H1 (cell line): Measurements from ENCODE around the gene MYBL2. TPM values are rescaled to one million over a fixed set of nuclear protein-coding genes. Genes with fewer than 3 reads are reported as not detected.
A peak's percentile ranks its signal among the peaks of the same experiment; 100 is the strongest.

Experiments
- CTCF ChIA-PET: fragments of 300-600 bp; sonication (Branson Sonifier 250); formaldehyde crosslinking; loops from one replicate; lab custom pipeline; 2021; ENCODE audit not compliant: partially characterized antibody; lab: Charles Lee
- POLR2A ChIA-PET: fragments of 300-600 bp; sonication (Branson Sonifier 250); formaldehyde crosslinking; loops from one replicate; lab custom pipeline; 2021; ENCODE audit warnings: inconsistent platforms; ENCODE audit not compliant: partially characterized antibody; lab: Charles Lee
- DNase-seq, 2 experiments: peaks; one replicate each; pipeline versions ENCODE4 v3.0.0 to v3.0.0-alpha.2; 2010 to 2022; ENCODE audit warnings: low spot score in 2 of 2, low read depth in 1 of 2, mixed read lengths in 1 of 2
- FAIRE-seq: peaks from 2 replicates; lab custom pipeline; 2011; peaks lifted over from hg19 to GRCh38; lab: Jason Lieb, UNC
- H2AFZ ChIP-seq: 2 replicates; pipeline ENCODE4 v1.8.1; 2012; ENCODE audit warnings: low read length, inconsistent platforms
- H2AK5ac ChIP-seq: 2 replicates; pipeline ENCODE4 v1.6.1; 2013; ENCODE audit warnings: low read depth, low read length
- H2BK120ac ChIP-seq: replicated peaks from 2 replicates; pipeline ENCODE3; 2013; ENCODE audit warnings: low read depth, low read length, inconsistent platforms
- H2BK12ac ChIP-seq: 2 replicates; pipeline ENCODE4 v1.6.1; 2013; ENCODE audit warnings: low read depth, low read length
- H2BK15ac ChIP-seq: 2 replicates; pipeline ENCODE4 v1.6.1; 2013; ENCODE audit warnings: low read length
- H2BK20ac ChIP-seq: 2 replicates; pipeline ENCODE4 v1.6.1; 2013; ENCODE audit warnings: low read length
- H2BK5ac ChIP-seq: 2 replicates; pipeline ENCODE4 v1.6.1; 2013; ENCODE audit warnings: low read depth, low read length
- H3K14ac ChIP-seq: 2 replicates; pipeline ENCODE4 v1.6.1; 2013; ENCODE audit warnings: inconsistent platforms; ENCODE audit not compliant: insufficient read length
- H3K18ac ChIP-seq: 2 replicates; pipeline ENCODE4 v1.6.1; 2013; ENCODE audit warnings: low read length; ENCODE audit errors: extremely low read depth
- H3K23ac ChIP-seq: 2 replicates; pipeline ENCODE4 v1.6.1; 2013; ENCODE audit warnings: inconsistent platforms; ENCODE audit not compliant: insufficient read length
- H3K23me2 ChIP-seq: 2 replicates; pipeline ENCODE4 v1.6.1; 2013; ENCODE audit warnings: low read depth, low read length
- H3K27ac ChIP-seq: 2 replicates; pipeline ENCODE4 v1.6.1; 2011; ENCODE audit warnings: low read depth, low read length, inconsistent platforms
- H3K27me3 ChIP-seq, 4 experiments: replicated peaks in 1 of 4; 1 replicate in 1 of 4; 2 replicates in 3 of 4; pipeline versions ENCODE4 v1.6.1 to v1.8.1; 2011 to 2013; ENCODE audit warnings: low read length in 3 of 4, mild to moderate bottlenecking in 3 of 4, inconsistent platforms in 2 of 4, mixed read lengths in 2 of 4, moderate library complexity in 1 of 4; ENCODE audit not compliant: control insufficient read depth in 3 of 4, insufficient read depth in 3 of 4; ENCODE audit errors: extremely low read depth in 1 of 4
- H3K36me3 ChIP-seq, 4 experiments: 2 replicates each; pipeline versions ENCODE4 v1.6.1 to v1.8.1; 2011 to 2013; ENCODE audit warnings: mild to moderate bottlenecking in 4 of 4, low read length in 3 of 4, moderate library complexity in 2 of 4, control low read depth in 1 of 4, inconsistent platforms in 1 of 4; ENCODE audit not compliant: insufficient read depth in 4 of 4, control insufficient read depth in 2 of 4
- H3K4ac ChIP-seq: replicated peaks from 2 replicates; pipeline ENCODE3; 2013; ENCODE audit warnings: low read length, low read depth, mixed read lengths, inconsistent platforms; ENCODE audit not compliant: insufficient read length
- H3K4me1 ChIP-seq, 4 experiments: replicated peaks in 1 of 4; 1 replicate in 1 of 4; 2 replicates in 3 of 4; pipeline versions ENCODE4 v1.6.1 to v1.8.1; 2011 to 2013; ENCODE audit warnings: low read length in 3 of 4, inconsistent platforms in 2 of 4, mixed read lengths in 1 of 4; ENCODE audit not compliant: insufficient read depth in 4 of 4, control insufficient read depth in 3 of 4
- H3K4me2 ChIP-seq, 2 experiments: 2 replicates each; pipeline versions ENCODE4 v1.6.1 to v1.8.1; 2011 to 2013; ENCODE audit warnings: low read depth in 2 of 2, low read length in 2 of 2, control low read depth in 1 of 2, inconsistent platforms in 1 of 2, mild to moderate bottlenecking in 1 of 2; ENCODE audit not compliant: insufficient read depth in 1 of 2
- H3K4me3 ChIP-seq, 4 experiments: fragments of 200-600, 300-600 bp in 1 of 4; sonication (generic), shearing (Covaris generic), sonication (Bioruptor Twin) in 1 of 4; 2 replicates each; pipeline versions ENCODE4 v1.5.1 to v1.8.1; 2011 to 2016; ENCODE audit warnings: low read length in 4 of 4, low read depth in 3 of 4, control low read depth in 2 of 4, inconsistent platforms in 2 of 4, mild to moderate bottlenecking in 2 of 4, mixed read lengths in 1 of 4, moderate library complexity in 1 of 4; ENCODE audit not compliant: insufficient read depth in 2 of 4; ENCODE audit errors: extremely low read depth in 1 of 4
- H3K56ac ChIP-seq: replicated peaks from 2 replicates; pipeline ENCODE3; 2013; ENCODE audit warnings: low read depth, mild to moderate bottlenecking, mixed read lengths, low read length, inconsistent platforms; ENCODE audit not compliant: insufficient read length
- H3K79me1 ChIP-seq: 2 replicates; pipeline ENCODE4 v1.6.1; 2013; ENCODE audit warnings: low read depth, low read length, control low read depth
- H3K79me2 ChIP-seq, 2 experiments: 2 replicates each; pipeline versions ENCODE4 v1.6.1 to v1.8.1; 2012 to 2013; ENCODE audit warnings: low read length in 2 of 2, mild to moderate bottlenecking in 2 of 2, inconsistent platforms in 1 of 2; ENCODE audit not compliant: insufficient read depth in 2 of 2, control insufficient read depth in 1 of 2
- H3K9ac ChIP-seq, 4 experiments: replicated peaks in 1 of 4; 1 replicate in 1 of 4; 2 replicates in 3 of 4; pipeline versions ENCODE4 v1.6.1 to v1.8.1; 2011 to 2013; ENCODE audit warnings: low read depth in 3 of 4, low read length in 3 of 4, control low read depth in 2 of 4, mild to moderate bottlenecking in 2 of 4, moderate library complexity in 2 of 4, inconsistent platforms in 1 of 4; ENCODE audit errors: extremely low read depth in 1 of 4
- H3K9me3 ChIP-seq, 2 experiments: 2 replicates each; pipeline versions ENCODE4 v1.6.1 to v1.8.1; 2012 to 2013; ENCODE audit warnings: mild to moderate bottlenecking in 2 of 2, moderate library complexity in 2 of 2, control low read depth in 1 of 2, inconsistent platforms in 1 of 2, low read depth in 1 of 2, low read length in 1 of 2, mixed read lengths in 1 of 2; ENCODE audit not compliant: insufficient read depth in 2 of 2
- H4K20me1 ChIP-seq, 2 experiments: replicated peaks in 1 of 2; 2 replicates each; pipeline versions ENCODE3 to v1.8.1; 2011 to 2013; ENCODE audit warnings: inconsistent platforms in 2 of 2, low read length in 2 of 2, mild to moderate bottlenecking in 1 of 2; ENCODE audit not compliant: insufficient read depth in 2 of 2, control insufficient read depth in 1 of 2
- H4K5ac ChIP-seq: 2 replicates; pipeline ENCODE4 v1.6.1; 2013; ENCODE audit warnings: low read length, low read depth, mixed read lengths, inconsistent platforms; ENCODE audit not compliant: insufficient read length
- H4K8ac ChIP-seq: 2 replicates; pipeline ENCODE4 v1.8.0; 2013; ENCODE audit warnings: mild to moderate bottlenecking, moderate library complexity, low read length, inconsistent platforms; ENCODE audit not compliant: insufficient read depth; ENCODE audit errors: extremely low read depth
- H4K91ac ChIP-seq: replicated peaks from 2 replicates; pipeline ENCODE3; 2013; ENCODE audit warnings: low read length, mixed read lengths, inconsistent platforms; ENCODE audit not compliant: insufficient read length
- MAFK ChIP-seq: IDR thresholded peaks from 2 replicates; pipeline ENCODE4 v1.6.1; 2012; ENCODE audit warnings: low read depth, mild to moderate bottlenecking, improper control_type of control experiment, low read length
- PHF8 ChIP-seq: fragments of 200-600 bp; sonication (generic); conservative IDR thresholded peaks from 2 replicates; pipeline ENCODE4 v1.7.1; 2012; ENCODE audit warnings: low read depth, mild to moderate bottlenecking, inconsistent platforms, low read length, moderate library complexity
- WGBS, 2 experiments: shearing (Covaris generic) in 1 of 2; methylation state at CpG; one replicate each; pipeline versions ENCODE4 v1.1.6 to v1.1.7; 2013 to 2015; ENCODE audit warnings: low lambda C conversion rate in 2 of 2, mixed read lengths in 2 of 2, inconsistent platforms in 1 of 2, low coverage in 1 of 2, missing lambda C conversion rate in 1 of 2; ENCODE audit not compliant: insufficient replicate concordance in 2 of 2, insufficient coverage in 1 of 2, insufficient read length in 1 of 2; ENCODE audit errors: extremely low coverage in 1 of 2, missing lambda C conversion rate in 1 of 2; 5-methylcytosine and 5-hydroxymethylcytosine counted together
- polyA plus RNA-seq, 7 experiments: library from polyadenylated mRNA; depleted of rRNA in 3 of 7; stranded (reverse) in 5 of 7; unstranded in 2 of 7; fragments of >200 nt in 5 of 7; fragments of 200-250 nt in 2 of 7; gene quantifications; 1 replicate in 5 of 7; 2 replicates in 1 of 7; 4 replicates in 1 of 7; pipeline versions ENCODE4 v1.2.1 to v1.2.3, GENCODE V29; 2011 to 2013; ENCODE audit warnings: missing spikeins in 2 of 7, mixed read lengths in 2 of 7
- total RNA-seq: library from RNA; stranded (reverse); fragmentation: NEBNext Ultra II Directional; extraction: Animal tissue kit (Norgen Biotek cat#: 25700); gene quantifications from 2 replicates; pipeline ENCODE4 v1.2.1, GENCODE V29; 2021

MYBL2 gene
- total and polyA plus RNA-seq, 2 of the 8 experiments (the other 6 are each of a cell fraction or from before 2014, with no cell fraction given), result 75.3 to 207 TPM

DNA sequence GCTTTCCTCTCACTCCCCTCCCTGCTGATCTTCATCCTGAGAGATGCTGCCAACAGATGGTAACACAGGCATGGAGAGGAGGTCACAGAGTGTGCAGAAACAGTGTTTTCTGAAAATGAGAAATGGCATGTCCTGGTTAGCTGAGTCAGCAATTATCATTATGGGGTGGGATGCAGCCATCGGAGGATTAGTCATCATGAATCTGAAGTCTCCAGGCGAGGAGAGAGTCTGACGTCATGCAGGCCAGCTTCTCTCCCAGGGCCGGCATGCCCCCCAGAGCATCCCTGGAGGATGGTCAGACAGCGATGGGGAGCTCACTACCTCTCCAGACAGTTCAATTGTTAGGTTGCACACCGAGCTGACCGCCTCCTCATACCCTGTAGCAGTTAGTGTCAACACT is 64.6 kb downstream of the MYBL2 start:
- H3K4me1 ChIP-seq, result no peaks in the 10 kb centered on the region
- no peaks in the 10 kb centered on the region for H4K20me1 ChIP-seq
- DNase-seq, result no peak
- no peak overlapping the region for H3K4me2 ChIP-seq
- H2BK20ac ChIP-seq, result no peak overlapping the region
- no peak overlapping the region for H3K4me3 ChIP-seq
- POLR2A ChIA-PET, result interaction anchor here (0.6 kb wide), 1 partner anchor 63 kb away, joined by 3 read pairs; no protein-coding TSS in a partner anchor
- no peaks in the 10 kb centered on the region for H3K23me2 ChIP-seq
- no peak overlapping the region for H3K9ac ChIP-seq
- no peak for TF ChIP-seq PHF8
- peak; percentile 93 for TF ChIP-seq MAFK
- TF ChIP-seq, all 59 proteins: peak for 1
- H3K4ac ChIP-seq, result no peak overlapping the region
- H2AFZ ChIP-seq, result no peak overlapping the region
- no peak overlapping the region for H2BK120ac ChIP-seq
- no peaks in the 10 kb centered on the region for H3K79me1 ChIP-seq
- no peak overlapping the region for H2AK5ac ChIP-seq
- H3K27ac ChIP-seq, result no peak overlapping the region
- no peak overlapping the region for H3K56ac ChIP-seq
- H3K23ac ChIP-seq, result no peak overlapping the region
- no peak overlapping the region for H2BK12ac ChIP-seq
- CTCF ChIA-PET, result no interaction called here
- FAIRE-seq, result no peak
- no peak overlapping the region for H2BK5ac ChIP-seq
- H4K5ac ChIP-seq, result no peak overlapping the region
- no peak overlapping the region for H3K14ac ChIP-seq
- WGBS, 2 experiments, result 88% methylated on average over 7 of the region's 7 CpGs; no CpG with 5 or more reads in 1 of the 2 experiments
- no peaks in the 10 kb centered on the region for H3K9me3 ChIP-seq
- no peak overlapping the region for H4K8ac ChIP-seq
- H3K79me2 ChIP-seq, result no peaks in the 10 kb centered on the region
- no peak overlapping the region for H3K18ac ChIP-seq
- no peaks in the 10 kb centered on the region for H3K36me3 ChIP-seq
- no peak overlapping the region for H2BK15ac ChIP-seq
- no peak overlapping the region for H4K91ac ChIP-seq
- no peaks in the 10 kb centered on the region for H3K27me3 ChIP-seq
